Esophagus squamous epithelium (tissue), 4 donors: ENCODE data around the gene TMTC2.

Source experiments
- CTCF ChIP-seq, 6 experiments: fragments of 450-650 bp in 4 of 6; fragments of 200-600 bp in 2 of 6; sonication (generic) in 2 of 6; IDR thresholded peaks; one replicate each; pipeline ENCODE4 v1.5.1; 2016 to 2019; ENCODE audit warnings: antibody characterized with exemption in 6 of 6, mild to moderate bottlenecking in 4 of 6, moderate library complexity in 4 of 6
- POLR2A ChIP-seq, 4 donors: fragments of 450-650 bp; IDR thresholded peaks; one replicate each; pipeline ENCODE4 v1.6.1; 2017; ENCODE audit warnings: antibody characterized with exemption in 4 of 4, mild to moderate bottlenecking in 4 of 4, moderate library complexity in 3 of 4

DNA sequence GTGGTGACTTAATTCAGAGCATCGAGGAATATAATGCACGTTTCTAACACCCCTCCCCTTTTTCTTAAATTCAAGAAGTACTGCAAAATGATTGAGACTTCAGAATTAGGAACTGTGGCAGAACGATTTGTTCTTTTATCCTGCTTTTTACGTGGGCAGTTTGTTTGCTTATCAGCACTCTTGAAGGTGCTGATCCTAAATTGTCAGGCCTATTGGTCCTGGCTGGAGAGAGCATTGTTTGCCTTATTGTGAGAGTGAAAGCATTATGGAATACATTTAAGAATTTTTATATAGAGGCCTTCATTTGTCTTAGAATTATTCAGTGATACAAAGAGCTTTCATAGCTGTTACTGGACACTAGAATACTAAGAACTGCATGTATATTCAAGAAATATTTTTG lies 59.1 kb downstream of the TMTC2 start:
- no peak for TF ChIP-seq CTCF (IDR thresholded peaks at IDR 0.05)
- no peak for TF ChIP-seq POLR2A (IDR thresholded peaks at IDR 0.05)
